HEK293 (cell line): ENCODE results near the gene GALNT2.

Experiments used
- CTCF ChIA-PET: fragments of 350-600 bp; formaldehyde crosslinking; extraction: SDS; loops from one replicate; lab custom pipeline; 2021; ENCODE audit warnings: antibody characterized with exemption; lab: Yijun Ruan, JAX
- POLR2A ChIA-PET: fragments of 300-600 bp; formaldehyde crosslinking; extraction: SDS; loops from one replicate; lab custom pipeline; 2020; ENCODE audit warnings: antibody characterized with exemption, inconsistent platforms; lab: Yijun Ruan, JAX
- H3K27ac ChIP-seq: fragments of 200-500 bp; sonication (Bioruptor generic); 2 replicates; pipeline ENCODE4 v1.5.1; 2014; ENCODE audit warnings: low read depth, low read length, control low read depth, inconsistent platforms; ENCODE audit errors: extremely low read depth
- H3K36me3 ChIP-seq, 2 experiments: fragments of 200-500 bp in 1 of 2; sonication (Bioruptor generic) in 1 of 2; 1 replicate in 1 of 2; 2 replicates in 1 of 2; pipeline ENCODE4 v1.5.1; 2014 to 2017; ENCODE audit warnings: inconsistent platforms in 2 of 2, low read length in 2 of 2; ENCODE audit not compliant: control insufficient read depth in 2 of 2, insufficient read depth in 1 of 2
- H3K4me1 ChIP-seq: fragments of 200-500 bp; sonication (Bioruptor generic); 2 replicates; pipeline ENCODE4 v1.5.1; 2014; ENCODE audit warnings: mild to moderate bottlenecking, low read length, inconsistent platforms; ENCODE audit not compliant: control insufficient read depth, insufficient read depth
- H3K4me3 ChIP-seq: 2 replicates; pipeline ENCODE4 v1.5.1; 2011; ENCODE audit warnings: low read depth, mild to moderate bottlenecking, control low read depth, low read length, moderate library complexity
- H3K9me3 ChIP-seq: fragments of 200-500 bp; sonication (Bioruptor generic); 2 replicates; pipeline ENCODE4 v1.5.1; 2014; ENCODE audit warnings: low read depth, low read length, inconsistent platforms; ENCODE audit not compliant: control insufficient read depth, insufficient read depth
- KLF9 ChIP-seq: fragments of 450-650 bp; formaldehyde crosslinking; IDR thresholded peaks from 2 replicates; pipeline ENCODE4 v1.5.1; 2016; ENCODE audit warnings: missing biosample characterization, missing genetic modification characterization, low read depth
- RBAK ChIP-seq: fragments of 450-650 bp; formaldehyde crosslinking; IDR thresholded peaks from 2 replicates; pipeline ENCODE4 v1.5.1; 2016; ENCODE audit warnings: missing biosample characterization, missing genetic modification characterization
- ZFP3 ChIP-seq: fragments of 450-650 bp; formaldehyde crosslinking; IDR thresholded peaks from 2 replicates; pipeline ENCODE4 v1.5.1; 2016; ENCODE audit warnings: low read depth, missing biosample characterization, missing genetic modification characterization
- ZNF239 ChIP-seq: fragments of 450-650 bp; formaldehyde crosslinking; IDR thresholded peaks from 2 replicates; pipeline ENCODE4 v1.5.1; 2016; ENCODE audit warnings: missing biosample characterization, missing genetic modification characterization
- ZNF266 ChIP-seq: fragments of 450-650 bp; formaldehyde crosslinking; IDR thresholded peaks from 2 replicates; pipeline ENCODE4 v1.5.1; 2016; ENCODE audit warnings: missing biosample characterization, missing genetic modification characterization, low read depth
- ZNF521 ChIP-seq: fragments of 450-650 bp; formaldehyde crosslinking; IDR thresholded peaks from 2 replicates; pipeline ENCODE4 v1.5.1; 2017; ENCODE audit warnings: missing biosample characterization, mild to moderate bottlenecking, missing genetic modification characterization
- ZNF776 ChIP-seq: fragments of 450-650 bp; formaldehyde crosslinking; IDR thresholded peaks from 2 replicates; pipeline ENCODE4 v1.5.0; 2017; ENCODE audit warnings: missing biosample characterization, missing genetic modification characterization, borderline replicate concordance
- TF ChIP-seq, protein P1 (sequence below): sonication (generic); formaldehyde crosslinking; IDR thresholded peaks from 2 replicates; pipeline ENCODE4 v1.8.1; 2022; ENCODE audit warnings: mild to moderate bottlenecking, moderate library complexity, missing genetic modification reagents
- TF ChIP-seq, protein P2 (sequence below): fragments of 450-650 bp; formaldehyde crosslinking; IDR thresholded peaks from 2 replicates; pipeline ENCODE4 v1.5.1; 2016; ENCODE audit warnings: missing biosample characterization, missing genetic modification characterization
- TF ChIP-seq, protein P3 (sequence below): fragments of 450-650 bp; formaldehyde crosslinking; IDR thresholded peaks from 2 replicates; pipeline ENCODE4 v1.5.1; 2016; ENCODE audit warnings: missing biosample characterization, missing genetic modification characterization
- TF ChIP-seq, protein P4 (sequence below): fragments of 450-650 bp; formaldehyde crosslinking; IDR thresholded peaks from 2 replicates; pipeline ENCODE4 v1.5.1; 2016; ENCODE audit warnings: missing biosample characterization, missing genetic modification characterization
- TF ChIP-seq, protein P5 (sequence below): fragments of 450-650 bp; formaldehyde crosslinking; conservative IDR thresholded peaks from 2 replicates; pipeline ENCODE4 v1.5.1; 2016; ENCODE audit warnings: low read depth, missing biosample characterization, missing genetic modification characterization
- TF ChIP-seq, protein P6 (sequence below): fragments of 450-650 bp; IDR thresholded peaks from 2 replicates; pipeline ENCODE4 v1.5.1; 2018; ENCODE audit warnings: missing biosample characterization, missing genetic modification characterization
- TF ChIP-seq, protein P7 (sequence below): fragments of 450-650 bp; formaldehyde crosslinking; IDR thresholded peaks from 2 replicates; pipeline ENCODE4 v1.5.1; 2016; ENCODE audit warnings: missing biosample characterization, missing genetic modification characterization

GALNT2 gene

DNA sequence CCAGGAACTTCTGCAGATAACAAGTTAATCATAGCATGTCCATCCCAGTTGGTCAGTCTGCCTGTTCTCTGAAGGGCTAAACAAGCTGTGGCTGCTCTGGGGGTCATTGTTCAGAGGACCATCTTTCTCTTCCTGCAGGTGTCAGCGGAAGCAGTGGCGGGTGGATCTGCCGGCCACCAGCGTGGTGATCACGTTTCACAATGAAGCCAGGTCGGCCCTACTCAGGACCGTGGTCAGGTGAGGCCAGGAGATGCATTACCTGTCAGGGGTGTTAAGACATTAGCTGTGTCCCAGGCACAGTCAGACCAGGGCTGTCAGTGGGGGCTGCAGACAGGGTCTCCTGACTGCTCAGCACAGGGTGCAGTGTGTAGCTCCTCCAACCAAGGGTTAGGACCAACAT is 168.8 kb downstream of the GALNT2 start:
- TF ChIP-seq ZNF521 (tag by site-specific recombination) (no peak), ZFP3 (tag by site-specific recombination) (no peak), KLF9 (tag by site-specific recombination) (no peak), ZNF239 (no peak), ZNF776 (tag by site-specific recombination) (no peak), ZNF266 (tag by site-specific recombination) (no peak), RBAK (no peak)
- TF ChIP-seq, protein P1, sequence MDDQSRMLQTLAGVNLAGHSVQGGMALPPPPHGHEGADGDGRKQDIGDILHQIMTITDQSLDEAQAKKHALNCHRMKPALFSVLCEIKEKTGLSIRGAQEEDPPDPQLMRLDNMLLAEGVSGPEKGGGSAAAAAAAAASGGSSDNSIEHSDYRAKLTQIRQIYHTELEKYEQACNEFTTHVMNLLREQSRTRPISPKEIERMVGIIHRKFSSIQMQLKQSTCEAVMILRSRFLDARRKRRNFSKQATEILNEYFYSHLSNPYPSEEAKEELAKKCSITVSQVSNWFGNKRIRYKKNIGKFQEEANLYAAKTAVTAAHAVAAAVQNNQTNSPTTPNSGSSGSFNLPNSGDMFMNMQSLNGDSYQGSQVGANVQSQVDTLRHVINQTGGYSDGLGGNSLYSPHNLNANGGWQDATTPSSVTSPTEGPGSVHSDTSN: no peak
- TF ChIP-seq, protein P2, sequence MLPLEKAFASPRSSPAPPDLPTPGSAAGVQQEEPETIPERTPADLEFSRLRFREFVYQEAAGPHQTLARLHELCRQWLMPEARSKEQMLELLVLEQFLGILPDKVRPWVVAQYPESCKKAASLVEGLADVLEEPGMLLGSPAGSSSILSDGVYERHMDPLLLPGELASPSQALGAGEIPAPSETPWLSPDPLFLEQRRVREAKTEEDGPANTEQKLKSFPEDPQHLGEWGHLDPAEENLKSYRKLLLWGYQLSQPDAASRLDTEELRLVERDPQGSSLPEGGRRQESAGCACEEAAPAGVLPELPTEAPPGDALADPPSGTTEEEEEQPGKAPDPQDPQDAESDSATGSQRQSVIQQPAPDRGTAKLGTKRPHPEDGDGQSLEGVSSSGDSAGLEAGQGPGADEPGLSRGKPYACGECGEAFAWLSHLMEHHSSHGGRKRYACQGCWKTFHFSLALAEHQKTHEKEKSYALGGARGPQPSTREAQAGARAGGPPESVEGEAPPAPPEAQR: no peak
- TF ChIP-seq, protein P3, sequence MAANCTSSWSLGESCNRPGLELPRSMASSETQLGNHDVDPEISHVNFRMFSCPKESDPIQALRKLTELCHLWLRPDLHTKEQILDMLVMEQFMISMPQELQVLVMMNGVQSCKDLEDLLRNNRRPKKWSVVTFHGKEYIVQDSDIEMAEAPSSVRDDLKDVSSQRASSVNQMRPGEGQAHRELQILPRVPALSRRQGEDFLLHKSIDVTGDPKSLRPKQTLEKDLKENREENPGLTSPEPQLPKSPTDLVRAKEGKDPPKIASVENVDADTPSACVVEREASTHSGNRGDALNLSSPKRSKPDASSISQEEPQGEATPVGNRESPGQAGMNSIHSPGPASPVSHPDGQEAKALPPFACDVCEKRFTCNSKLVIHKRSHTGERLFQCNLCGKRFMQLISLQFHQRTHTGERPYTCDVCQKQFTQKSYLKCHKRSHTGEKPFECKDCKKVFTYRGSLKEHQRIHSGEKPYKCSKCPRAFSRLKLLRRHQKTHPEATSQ (tag by site-specific recombination): no peak
- TF ChIP-seq, protein P4, sequence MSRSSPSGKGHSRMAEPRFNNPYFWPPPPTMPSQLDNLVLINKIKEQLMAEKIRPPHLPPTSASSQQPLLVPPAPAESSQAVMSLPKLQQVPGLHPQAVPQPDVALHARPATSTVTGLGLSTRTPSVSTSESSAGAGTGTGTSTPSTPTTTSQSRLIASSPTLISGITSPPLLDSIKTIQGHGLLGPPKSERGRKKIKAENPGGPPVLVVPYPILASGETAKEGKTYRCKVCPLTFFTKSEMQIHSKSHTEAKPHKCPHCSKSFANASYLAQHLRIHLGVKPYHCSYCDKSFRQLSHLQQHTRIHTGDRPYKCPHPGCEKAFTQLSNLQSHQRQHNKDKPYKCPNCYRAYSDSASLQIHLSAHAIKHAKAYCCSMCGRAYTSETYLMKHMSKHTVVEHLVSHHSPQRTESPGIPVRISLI (tag by site-specific recombination): no peak
- TF ChIP-seq, protein P5, sequence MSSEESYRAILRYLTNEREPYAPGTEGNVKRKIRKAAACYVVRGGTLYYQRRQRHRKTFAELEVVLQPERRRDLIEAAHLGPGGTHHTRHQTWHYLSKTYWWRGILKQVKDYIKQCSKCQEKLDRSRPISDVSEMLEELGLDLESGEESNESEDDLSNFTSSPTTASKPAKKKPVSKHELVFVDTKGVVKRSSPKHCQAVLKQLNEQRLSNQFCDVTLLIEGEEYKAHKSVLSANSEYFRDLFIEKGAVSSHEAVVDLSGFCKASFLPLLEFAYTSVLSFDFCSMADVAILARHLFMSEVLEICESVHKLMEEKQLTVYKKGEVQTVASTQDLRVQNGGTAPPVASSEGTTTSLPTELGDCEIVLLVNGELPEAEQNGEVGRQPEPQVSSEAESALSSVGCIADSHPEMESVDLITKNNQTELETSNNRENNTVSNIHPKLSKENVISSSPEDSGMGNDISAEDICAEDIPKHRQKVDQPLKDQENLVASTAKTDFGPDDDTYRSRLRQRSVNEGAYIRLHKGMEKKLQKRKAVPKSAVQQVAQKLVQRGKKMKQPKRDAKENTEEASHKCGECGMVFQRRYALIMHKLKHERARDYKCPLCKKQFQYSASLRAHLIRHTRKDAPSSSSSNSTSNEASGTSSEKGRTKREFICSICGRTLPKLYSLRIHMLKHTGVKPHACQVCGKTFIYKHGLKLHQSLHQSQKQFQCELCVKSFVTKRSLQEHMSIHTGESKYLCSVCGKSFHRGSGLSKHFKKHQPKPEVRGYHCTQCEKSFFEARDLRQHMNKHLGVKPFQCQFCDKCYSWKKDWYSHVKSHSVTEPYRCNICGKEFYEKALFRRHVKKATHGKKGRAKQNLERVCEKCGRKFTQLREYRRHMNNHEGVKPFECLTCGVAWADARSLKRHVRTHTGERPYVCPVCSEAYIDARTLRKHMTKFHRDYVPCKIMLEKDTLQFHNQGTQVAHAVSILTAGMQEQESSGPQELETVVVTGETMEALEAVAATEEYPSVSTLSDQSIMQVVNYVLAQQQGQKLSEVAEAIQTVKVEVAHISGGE (tag by site-specific recombination): no peak
- TF ChIP-seq, protein P6, sequence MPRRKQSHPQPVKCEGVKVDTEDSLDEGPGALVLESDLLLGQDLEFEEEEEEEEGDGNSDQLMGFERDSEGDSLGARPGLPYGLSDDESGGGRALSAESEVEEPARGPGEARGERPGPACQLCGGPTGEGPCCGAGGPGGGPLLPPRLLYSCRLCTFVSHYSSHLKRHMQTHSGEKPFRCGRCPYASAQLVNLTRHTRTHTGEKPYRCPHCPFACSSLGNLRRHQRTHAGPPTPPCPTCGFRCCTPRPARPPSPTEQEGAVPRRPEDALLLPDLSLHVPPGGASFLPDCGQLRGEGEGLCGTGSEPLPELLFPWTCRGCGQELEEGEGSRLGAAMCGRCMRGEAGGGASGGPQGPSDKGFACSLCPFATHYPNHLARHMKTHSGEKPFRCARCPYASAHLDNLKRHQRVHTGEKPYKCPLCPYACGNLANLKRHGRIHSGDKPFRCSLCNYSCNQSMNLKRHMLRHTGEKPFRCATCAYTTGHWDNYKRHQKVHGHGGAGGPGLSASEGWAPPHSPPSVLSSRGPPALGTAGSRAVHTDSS: no peak
- TF ChIP-seq, protein P7, sequence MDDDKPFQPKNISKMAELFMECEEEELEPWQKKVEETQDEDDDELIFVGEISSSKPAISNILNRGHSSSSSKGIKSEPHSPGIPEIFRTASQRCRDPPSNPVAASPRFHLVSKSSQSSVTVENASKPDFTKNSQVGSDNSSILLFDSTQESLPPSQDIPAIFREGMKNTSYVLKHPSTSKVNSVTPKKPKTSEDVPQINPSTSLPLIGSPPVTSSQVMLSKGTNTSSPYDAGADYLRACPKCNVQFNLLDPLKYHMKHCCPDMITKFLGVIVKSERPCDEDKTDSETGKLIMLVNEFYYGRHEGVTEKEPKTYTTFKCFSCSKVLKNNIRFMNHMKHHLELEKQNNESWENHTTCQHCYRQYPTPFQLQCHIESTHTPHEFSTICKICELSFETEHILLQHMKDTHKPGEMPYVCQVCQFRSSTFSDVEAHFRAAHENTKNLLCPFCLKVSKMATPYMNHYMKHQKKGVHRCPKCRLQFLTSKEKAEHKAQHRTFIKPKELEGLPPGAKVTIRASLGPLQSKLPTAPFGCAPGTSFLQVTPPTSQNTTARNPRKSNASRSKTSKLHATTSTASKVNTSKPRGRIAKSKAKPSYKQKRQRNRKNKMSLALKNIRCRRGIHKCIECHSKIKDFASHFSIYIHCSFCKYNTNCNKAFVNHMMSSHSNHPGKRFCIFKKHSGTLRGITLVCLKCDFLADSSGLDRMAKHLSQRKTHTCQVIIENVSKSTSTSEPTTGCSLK (tag by site-specific recombination): no peak
- POLR2A ChIA-PET: no interaction called here

More for the DNA sequence above, 168.8 kb downstream of the GALNT2 start:
- Histone ChIP-seq H3K27ac (no peak overlapping the region), H3K9me3 (no peaks in the 10 kb centered on the region), H3K4me1 (peaks cover 3% of the 10 kb centered on the region; the same call in 1 of the 2 replicates), H3K4me3 (no peak overlapping the region), H3K36me3 (no peaks in the 10 kb centered on the region; a peak in 1 of 3 replicates)
- CTCF ChIA-PET: interaction anchor here (0.9 to 1.5 kb wide), 2 partner anchors 12 to 15 kb away, joined by 3 read pairs; no protein-coding TSS in a partner anchor
